GM19395 (cell line): ENCODE measurements around the gene PIGM.

Source experiments
- ATAC-seq: cut with Tn5 transposase; IDR thresholded peaks from one replicate; pipeline ENCODE4 v1.9.1; 2021; ENCODE audit warnings: mild to moderate bottlenecking, moderate library complexity; ENCODE audit not compliant: unreplicated experiment

Gene PIGM

DNA sequence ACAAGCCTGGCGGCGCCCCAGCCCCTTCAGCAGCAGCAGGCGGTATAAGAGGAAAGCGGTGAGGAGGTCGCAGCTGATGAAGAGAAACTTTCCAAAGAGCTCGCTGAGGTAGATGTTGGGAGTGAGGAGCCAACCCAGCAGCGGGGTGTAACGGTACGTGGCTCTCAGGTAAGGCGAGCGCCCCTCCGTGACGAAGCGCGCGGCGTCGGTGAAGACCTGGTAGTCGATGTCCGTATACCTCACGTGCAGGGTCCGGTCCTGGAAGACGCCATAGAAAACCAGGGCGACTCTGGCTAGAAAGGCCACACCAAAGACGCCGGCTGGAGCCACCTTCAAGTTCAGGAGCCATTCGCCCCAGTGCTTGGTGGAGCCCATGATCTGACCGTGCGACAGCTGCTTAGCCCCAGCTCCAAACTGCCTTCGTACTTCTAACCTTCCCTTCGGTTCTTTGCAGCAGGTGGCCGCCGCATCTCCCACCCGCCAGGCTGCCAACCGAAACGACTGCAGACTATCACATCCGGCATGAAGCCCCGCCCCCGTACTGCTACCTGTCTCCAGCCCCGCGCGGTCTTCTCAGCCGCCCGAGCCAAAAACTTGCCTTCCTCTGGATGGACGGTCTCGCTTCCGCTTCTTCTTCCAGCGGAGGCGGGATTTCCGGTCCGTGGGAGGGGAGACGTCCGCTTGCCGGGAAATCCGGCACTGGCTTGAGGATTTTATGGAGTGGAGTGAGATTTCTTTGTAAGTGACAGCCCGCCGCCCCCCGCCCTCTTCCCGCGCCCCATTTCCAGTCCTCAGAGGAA lies at the start of gene PIGM:
TSS of gene PIGM (minus strand) at position 626 of the 800 bp plus-strand sequence. CDS start at position 375, 251 bp downstream.
- peak; percentile 95 for ATAC-seq

DNA sequence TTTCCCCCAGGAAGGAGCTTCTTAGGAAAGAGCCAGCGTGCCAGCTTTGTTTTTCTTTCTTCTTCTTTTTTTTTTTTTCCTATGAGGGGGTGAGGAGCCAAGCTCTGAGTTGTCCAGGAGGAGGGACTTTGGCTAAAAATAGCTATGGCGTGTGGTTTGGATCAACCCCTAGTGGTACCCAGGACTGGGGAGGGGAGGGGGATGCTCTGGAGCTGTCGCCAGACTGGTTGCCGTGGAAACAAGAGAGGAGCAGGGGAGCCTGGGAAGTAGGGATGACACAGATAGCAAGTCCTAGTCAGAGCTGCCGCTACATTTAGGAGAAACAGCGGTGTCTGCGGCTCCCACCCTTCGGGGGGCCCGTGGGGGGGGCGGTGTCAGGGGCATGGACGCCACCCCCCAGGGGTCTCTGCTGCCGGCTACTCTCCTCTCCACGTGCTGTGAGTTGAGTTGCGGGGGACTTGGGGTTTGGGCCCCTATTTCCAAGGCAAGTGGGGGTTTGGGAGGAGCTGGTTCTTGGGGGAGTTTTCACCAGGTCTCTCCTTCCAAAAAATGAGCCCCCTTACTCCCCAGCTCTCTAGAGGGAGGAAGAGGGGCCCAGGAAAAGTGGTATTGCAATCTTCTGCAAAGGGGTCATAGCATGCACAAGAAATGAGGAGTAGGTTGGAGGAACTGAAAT lies 49.6 kb upstream of the PIGM start, which contains the start of gene KCNJ9:
TSS of gene KCNJ9 (plus strand) at position 278 of the 676 bp plus-strand sequence. CDS start 2,493 bp downstream, outside the sequence.
- ATAC-seq, result no peak

GRCh38 chr1:160080381-160081100 lies 48.8 kb upstream of the PIGM start:
- ATAC-seq, result no peak

GRCh38 chr1:160079448-160079847 lies 47.7 kb upstream of the PIGM start:
- no peak for ATAC-seq

DNA sequence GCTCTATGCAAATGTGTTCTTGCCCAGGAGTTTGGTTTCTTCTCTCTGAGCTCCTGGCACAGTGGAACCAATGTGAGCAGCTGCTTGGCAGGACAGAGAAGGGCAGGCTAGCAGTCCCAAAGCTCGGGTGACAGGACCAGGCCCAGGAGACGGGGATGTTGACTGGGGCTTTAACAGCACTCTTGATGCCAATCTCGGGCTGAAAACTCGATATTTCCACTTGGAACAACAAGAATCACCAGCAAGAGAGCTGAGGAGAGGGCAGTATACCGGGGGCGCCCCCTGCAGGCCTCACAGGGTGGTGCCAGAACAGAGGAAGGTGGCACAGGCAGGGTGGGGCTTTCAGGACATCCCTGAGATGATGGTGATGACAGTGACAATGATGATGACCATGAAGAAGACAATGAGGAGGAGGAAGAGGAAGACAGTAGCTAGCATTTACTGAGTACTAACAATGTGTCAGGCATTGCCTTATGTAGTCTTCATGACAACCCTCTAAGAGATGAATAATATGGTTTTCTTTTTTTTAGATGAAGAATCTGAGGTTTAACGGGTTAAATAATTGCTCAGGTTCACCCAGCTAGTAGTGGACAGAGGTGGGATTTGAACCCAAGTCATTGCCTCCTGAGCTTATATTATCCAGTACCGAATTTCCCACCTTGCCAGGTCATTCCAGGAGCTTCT lies 46.9 kb upstream of the PIGM start:
- no peak for ATAC-seq

DNA sequence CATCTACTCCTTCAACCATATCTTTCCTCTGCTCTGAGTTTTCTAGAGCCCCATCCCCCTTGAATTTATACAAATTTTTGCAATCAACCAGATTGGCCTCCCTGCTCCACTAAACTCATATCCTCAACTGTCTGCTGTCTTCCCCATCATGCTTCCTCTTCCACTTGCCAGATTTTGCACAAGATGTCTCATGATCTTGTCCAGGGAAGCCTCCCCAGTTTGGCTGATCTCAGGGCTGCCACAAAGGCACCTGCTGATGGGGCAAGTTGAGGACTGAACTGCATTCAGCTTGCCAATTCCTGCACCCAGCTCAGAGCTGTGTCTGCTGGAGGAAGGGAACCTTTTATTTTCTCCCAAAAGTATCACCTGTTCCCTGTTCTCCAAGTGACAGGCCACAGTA lies 45.7 kb upstream of the PIGM start:
- ATAC-seq, result no peak

DNA sequence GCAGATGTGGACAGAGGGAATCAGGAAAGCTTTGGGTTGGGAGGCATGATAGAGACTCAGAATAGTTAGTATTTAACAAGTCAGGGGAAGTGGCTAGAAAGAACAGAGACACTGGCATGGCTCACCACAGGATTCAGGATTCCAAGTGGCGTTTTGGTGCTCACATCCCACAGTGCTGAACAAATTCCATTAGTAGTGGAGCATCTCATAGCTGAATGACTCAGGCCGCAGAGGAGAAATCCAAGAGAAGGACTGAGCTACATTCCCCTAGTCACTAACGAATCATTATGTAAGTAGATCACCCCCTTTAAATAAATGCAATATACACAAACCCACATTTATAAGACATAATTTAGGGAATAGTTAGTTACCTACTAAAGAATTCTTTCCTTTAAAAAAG lies 44.5 kb upstream of the PIGM start:
- ATAC-seq, result no peak

DNA sequence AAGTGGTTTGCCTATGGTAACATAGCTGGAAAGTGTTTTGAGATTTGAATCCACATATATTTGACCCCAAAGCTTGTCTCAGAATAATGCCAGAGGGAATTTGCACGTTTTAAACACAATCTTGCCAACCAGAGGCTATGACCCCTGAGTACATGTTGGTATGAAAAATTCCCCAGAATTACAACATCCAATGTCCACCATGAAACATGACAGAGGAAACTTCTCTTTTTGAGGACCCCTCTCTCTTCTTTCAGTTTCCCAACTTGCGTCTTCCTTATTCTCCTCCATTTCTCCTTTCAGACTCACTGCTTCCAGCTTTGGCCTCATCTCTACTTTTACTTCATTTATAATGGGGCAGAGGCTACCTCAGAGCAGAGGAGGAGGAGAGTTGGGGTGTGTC lies 44.0 kb upstream of the PIGM start:
- ATAC-seq, result no peak

GRCh38 chr1:160074865-160075264 lies 43.1 kb upstream of the PIGM start:
- ATAC-seq, result no peak

DNA sequence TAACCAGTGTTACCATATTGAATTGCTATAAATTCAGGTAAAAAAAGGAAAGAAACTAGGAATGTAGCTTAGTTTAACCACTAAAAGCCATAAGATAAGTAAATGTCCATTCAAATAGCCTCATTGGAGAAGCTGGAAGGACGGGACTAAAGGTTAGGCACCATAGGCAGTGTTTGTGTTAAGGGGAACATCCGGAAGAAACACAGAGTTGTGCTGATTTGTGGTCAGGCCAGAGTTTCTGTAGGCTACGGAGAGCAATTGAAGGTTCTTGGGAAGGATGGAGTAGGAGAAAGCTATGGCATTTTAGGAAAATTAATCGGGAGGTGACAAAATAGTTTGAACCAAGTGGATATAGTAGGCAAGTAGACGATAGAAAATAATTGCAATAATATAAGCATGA lies 39.5 kb upstream of the PIGM start:
- ATAC-seq, result no peak

DNA sequence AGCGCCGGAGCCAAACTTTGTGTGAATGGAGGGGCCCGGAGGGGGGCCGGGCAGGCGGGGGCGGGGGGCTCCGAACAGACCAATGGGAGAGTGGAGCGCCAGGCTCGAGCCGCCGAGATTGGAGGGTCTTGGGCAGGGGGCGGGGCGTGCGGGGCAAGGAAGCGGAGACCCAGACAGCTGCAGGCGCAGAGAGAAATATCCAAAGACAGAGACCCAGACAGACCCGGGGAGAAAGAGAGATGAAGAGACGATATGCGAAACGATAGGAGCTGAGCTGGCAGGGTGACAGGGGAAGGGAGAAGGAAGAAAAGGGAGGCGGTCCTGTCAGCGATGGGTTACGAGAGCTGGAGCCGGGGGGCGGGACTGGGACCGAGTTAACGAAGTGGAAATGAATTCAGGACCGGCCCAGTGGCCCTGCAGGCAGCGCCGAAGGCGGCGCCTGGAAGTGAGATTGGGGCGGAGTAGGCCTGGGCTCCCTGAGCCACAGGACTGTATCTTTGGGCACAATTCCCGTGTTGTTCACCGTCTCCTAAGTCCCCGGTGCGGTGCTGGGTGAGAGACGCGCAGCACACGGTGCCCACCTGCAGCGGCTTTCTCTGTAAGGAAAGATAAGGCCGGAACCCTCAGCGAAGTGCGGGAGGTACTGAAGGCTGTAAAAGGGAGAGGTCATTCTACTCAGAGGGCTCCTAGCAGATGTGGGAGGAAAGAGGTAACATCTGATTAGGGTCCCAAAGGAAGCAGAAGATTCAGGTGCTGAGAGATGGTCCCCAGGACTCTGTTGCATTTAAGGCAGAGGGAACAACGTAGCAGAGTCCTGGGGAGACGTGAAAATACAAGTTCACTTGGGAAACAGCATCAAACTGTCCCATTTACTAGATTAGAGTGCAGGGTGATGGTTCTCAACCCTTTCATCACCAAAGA lies 38.7 kb upstream of the PIGM start:
- ATAC-seq, result peak; percentile 45

GRCh38 chr1:160069460-160070231 lies 37.9 kb upstream of the PIGM start, which contains the start of gene KCNJ10:
Gene KCNJ10, minus strand, starts transcription at chr1:160070160. Its CDS starts 27,628 bp downstream, at chr1:160042532.
- ATAC-seq, result no peak

- ATAC-seq, result no peak
Observed at GRCh38 chr1:160068225-160068624, 36.4 kb upstream of the PIGM start.

- no peak for ATAC-seq
Observed at GRCh38 chr1:160066829-160067745, 35.3 kb upstream of the PIGM start.

DNA sequence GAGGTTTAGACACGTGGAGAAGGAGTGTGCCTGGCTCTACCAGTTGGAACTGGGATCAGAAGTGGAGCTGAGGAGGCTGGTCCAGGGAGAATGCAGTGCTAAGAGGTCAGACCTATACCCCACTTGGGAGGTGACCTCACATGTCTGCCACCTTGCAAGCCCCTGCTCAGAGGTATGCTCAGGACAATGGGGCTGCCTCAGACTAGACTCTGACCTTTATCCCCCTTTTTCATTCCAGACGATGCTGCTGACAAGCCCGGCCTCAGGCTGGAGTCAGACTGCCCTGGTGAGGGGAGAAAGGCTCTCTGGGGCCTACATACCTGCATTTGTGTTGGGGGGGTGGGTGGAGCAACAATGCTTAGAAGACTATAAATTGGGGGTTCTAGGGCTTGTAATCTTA lies 33.0 kb upstream of the PIGM start:
- ATAC-seq, result no peak

DNA sequence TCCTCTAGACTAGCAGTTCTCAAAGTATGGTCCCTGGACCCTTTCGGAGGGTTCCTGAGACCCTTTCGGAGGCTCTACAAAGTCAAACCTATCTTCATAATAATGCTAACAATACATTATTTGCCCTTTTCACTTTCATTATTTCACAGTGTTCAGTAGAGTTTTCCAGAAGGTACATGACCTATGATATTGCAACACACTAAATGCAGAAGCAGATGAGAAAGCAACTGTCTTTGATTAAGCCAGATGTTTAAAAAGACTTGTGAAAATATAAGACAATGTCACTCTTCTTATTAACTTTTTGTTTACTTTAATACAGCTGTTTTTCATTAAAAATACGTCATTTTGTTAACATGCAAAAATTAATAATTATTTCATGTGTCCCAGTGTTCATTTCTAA lies 32.4 kb upstream of the PIGM start:
- ATAC-seq, result no peak

GRCh38 chr1:160063176-160063575 lies 31.4 kb upstream of the PIGM start:
- ATAC-seq, result no peak

DNA sequence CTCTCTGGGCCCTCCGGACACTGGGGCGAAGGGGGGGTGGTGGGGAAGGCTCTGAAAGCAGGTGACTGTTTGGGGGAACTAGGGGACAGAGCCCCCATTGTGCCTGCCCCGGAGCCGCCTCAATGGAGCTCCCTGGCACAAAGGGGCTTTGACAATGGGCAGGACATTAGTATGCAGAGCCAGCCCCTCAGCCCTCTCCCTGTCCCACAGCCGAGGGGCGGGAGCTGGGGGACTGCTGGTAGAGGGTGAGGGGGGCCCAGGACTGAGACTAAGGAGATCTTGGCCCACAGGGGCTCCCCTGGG lies 30.4 kb upstream of the PIGM start:
- ATAC-seq, result no peak
